ENCODE data around the gene RRP15.

DNA sequence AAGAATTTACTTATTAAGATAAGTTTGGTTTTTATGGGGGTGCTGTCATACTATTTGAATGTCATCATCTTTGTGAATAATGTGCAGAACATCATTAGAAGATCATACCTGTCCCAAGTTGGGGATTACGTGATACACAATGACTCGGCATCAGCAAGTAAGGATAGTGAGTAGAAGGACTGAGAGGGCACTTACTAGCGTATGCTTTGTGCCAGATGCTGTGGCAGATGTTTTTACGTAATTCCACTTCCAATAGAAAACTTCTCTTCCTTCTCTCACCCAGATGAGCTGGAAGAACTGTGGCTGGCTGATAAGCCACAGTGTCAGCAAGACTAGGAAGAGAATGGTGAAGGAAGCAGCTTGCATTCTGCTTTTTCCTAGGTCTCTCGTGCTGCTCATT, 32.0 kb downstream of the RRP15 start:
- TF ChIP-seq CTCF (IDR thresholded peaks at IDR 0.05) (no peak), EZH2phosphoT487 (IDR thresholded peaks at IDR 0.05) (no peak), EZH2 (IDR thresholded peaks at IDR 0.05) (no peak)

Measured in neural progenitor cell (in vitro differentiated cells).